Prostate gland (tissue), 2 donors: ENCODE measurements around the gene ZMYM3. TPM values are rescaled to one million over a fixed set of nuclear protein-coding genes. Genes with fewer than 3 reads are reported as not detected.
"Not testable (repeated sequence)": the region's sequence is repeated elsewhere in the genome, so short reads cannot be mapped to it uniquely, and the experiment has no call there.

Source experiments
- DNase-seq: peaks from one replicate; pipeline ENCODE4 v3.0.0-alpha.2; 2019; ENCODE audit warnings: low spot score
- H3K27ac ChIP-seq, 2 donors: fragments of 200-600 bp; sonication (generic); 2 replicates each; pipeline ENCODE4 v1.5.1; 2017 to 2019
- H3K27me3 ChIP-seq: fragments of 200-600 bp; sonication (generic); replicated peaks from 2 replicates; pipeline ENCODE4 v1.5.1; 2019; ENCODE audit not compliant: insufficient read depth
- H3K36me3 ChIP-seq, 2 donors: fragments of 200-600 bp; sonication (generic); 1 replicate in 1 of 2; 2 replicates in 1 of 2; pipeline versions ENCODE4 v1.5.1 to v1.8.1; 2017 to 2019
- H3K4me1 ChIP-seq: fragments of 200-600 bp; sonication (generic); replicated peaks from 2 replicates; pipeline ENCODE4 v1.5.1; 2019
- H3K4me3 ChIP-seq, 2 donors: fragments of 200-600 bp; sonication (generic); 2 replicates each; pipeline ENCODE4 v1.5.1; 2017 to 2019
- H3K9me3 ChIP-seq: fragments of 200-600 bp; sonication (generic); 2 replicates; pipeline ENCODE4 v1.5.1; 2017
- CTCF ChIP-seq, 4 experiments: fragments of 200-600 bp in 2 of 4; fragments of 450-650 bp in 2 of 4; sonication (generic) in 2 of 4; IDR thresholded peaks; 1 replicate in 3 of 4; 2 replicates in 1 of 4; pipeline ENCODE4 v1.5.1; 2016 to 2019; ENCODE audit warnings: antibody characterized with exemption in 4 of 4, mild to moderate bottlenecking in 2 of 4, moderate library complexity in 2 of 4
- POLR2A ChIP-seq: fragments of 450-650 bp; IDR thresholded peaks from one replicate; pipeline ENCODE4 v1.6.1; 2016; ENCODE audit warnings: antibody characterized with exemption, mild to moderate bottlenecking
- POLR2AphosphoS5 ChIP-seq: sonication (generic); formaldehyde crosslinking; IDR thresholded peaks from one replicate; pipeline ENCODE4 v1.6.1; 2017; ENCODE audit warnings: antibody characterized with exemption
- WGBS: methylation state at CpG from one replicate; pipeline ENCODE4 v1.1.5; 2018; 5-methylcytosine and 5-hydroxymethylcytosine counted together
- intact Hi-C: fragments of 100-400 bp; cut with DNase I; formaldehyde crosslinking; loops from one replicate; pipeline ENCODE4 v1.14.2; 2022
- total RNA-seq, 2 donors: library from RNA; depleted of rRNA; stranded (reverse); fragments of >200 nt; gene quantifications; one replicate each; pipeline ENCODE4 v1.1.0, GENCODE V29; 2016

ZMYM3 gene
- 10 to 100 TPM; 23.2 to 71.6 TPM for total RNA-seq

DNA sequence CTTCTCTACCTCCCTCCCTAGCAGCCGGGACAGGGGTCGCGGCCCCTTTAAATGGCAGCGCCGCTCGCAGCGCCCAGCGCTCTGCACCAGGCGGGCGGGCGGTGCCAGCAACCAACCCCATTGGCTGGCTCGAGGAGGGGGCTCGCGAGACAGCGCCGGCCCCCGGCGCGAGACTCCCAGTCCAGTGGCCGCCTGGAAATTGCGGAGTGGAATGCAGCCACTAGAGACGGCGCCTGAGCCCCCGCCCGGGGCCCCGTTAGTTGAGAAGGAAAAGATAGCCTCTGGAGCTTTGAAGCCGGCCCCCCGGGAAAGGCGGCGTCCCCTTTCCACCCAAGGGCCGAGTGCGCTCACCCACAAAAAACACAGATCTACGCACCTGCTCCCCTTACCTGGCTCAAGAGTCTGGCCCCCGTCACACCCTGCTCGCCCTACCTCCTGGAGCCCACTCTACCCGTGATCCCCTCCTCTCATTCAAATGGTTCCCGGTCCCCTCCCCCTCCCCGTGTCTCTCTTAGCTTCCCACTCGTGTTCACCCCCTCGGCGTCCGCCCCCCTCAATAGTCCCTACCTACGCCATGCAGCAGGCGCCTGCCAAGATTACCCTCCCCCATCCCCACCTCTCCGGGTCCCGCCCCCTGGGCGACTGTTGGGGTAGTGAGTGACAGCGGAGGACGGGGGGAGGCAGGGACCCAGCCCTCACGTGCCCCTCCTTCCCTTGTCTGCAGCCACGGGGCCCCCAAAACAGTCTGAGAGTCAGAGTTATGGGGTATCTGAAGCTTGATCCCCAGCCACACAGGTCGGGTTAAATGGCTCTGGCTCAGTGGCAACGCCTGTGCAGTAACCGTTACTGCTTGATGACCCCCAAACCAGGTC, at the start of gene ZMYM3:
Gene ZMYM3, minus strand, starts transcription at position 49 of the 872 bp plus-strand sequence. CDS start 885 bp downstream, outside the sequence.
- no peaks in the 10 kb centered on the region for H3K4me1 ChIP-seq
- no peaks in the 10 kb centered on the region for H3K36me3 ChIP-seq
- TF ChIP-seq POLR2A (peak; percentile 39), POLR2AphosphoS5 (peak; percentile 67), CTCF (IDR thresholded peaks at IDR 0.05) (peak in 2 of 4 experiments; percentile 1 to 7)
- H3K27me3 ChIP-seq = no peaks in the 10 kb centered on the region
- WGBS = under 1% methylated on average over 30 of the region's 54 CpGs
- H3K4me3 ChIP-seq = peak within 1 kb of the TSS; percentile 51 to 56
- peak; percentile 71 for DNase-seq
- H3K9me3 ChIP-seq = no peaks in the 10 kb centered on the region
- intact Hi-C loops = loop anchor here (5.0 kb wide), 1 partner anchor 113 kb away; the partner anchor contains the start of gene TAF1
- H3K27ac ChIP-seq = peak within 1 kb of the TSS; percentile 78 to 85

DNA sequence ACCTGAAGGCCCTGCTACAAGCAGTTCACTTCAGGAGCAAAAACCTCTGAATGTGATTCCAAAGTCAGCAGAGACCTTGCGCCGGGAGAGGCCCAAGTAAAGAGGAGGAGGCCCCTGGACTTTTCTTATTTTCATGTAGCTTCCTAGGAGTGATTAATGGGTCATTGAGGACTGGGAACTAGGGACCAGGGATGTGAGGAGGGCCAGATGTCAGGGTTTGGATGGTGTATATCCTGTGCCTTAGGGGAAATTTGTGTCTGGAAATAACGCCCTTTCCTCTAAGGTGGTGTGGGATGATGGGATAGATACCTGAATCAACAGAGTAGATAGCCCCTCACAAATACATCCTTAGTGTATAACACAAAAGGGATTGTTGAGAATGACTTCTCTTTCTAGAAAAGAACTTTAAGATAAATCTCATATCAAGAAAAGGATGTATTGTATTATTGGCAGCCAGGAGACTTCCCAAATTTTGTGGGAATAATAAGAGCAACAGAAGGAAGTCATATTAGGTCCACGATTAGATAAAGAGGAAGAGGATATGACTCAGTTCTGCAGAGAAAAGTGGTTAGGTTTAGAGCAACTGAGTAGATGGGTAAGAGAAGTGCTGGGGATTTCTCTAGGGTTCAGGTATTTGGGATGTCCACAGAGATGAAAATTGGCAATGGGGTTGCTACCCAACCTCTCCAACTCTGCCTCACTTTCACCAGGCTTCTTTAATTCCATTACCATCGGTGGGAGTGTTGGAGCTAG, 48.7 kb upstream of the ZMYM3 start:
- Histone ChIP-seq H3K9me3 (no peaks in the 10 kb centered on the region), H3K36me3 (no peaks in the 10 kb centered on the region), H3K27me3 (no peaks in the 10 kb centered on the region), H3K4me1 (no peaks in the 10 kb centered on the region), H3K4me3 (no peak overlapping the region), H3K27ac (no peak overlapping the region)
- TF ChIP-seq CTCF (IDR thresholded peaks at IDR 0.05) = no peak
- TF ChIP-seq POLR2A = no peak
- no peak for TF ChIP-seq POLR2AphosphoS5
- intact Hi-C loops = no loop called here
- no peak for DNase-seq
- WGBS = 78% methylated on average over 5 of the region's 5 CpGs

DNA sequence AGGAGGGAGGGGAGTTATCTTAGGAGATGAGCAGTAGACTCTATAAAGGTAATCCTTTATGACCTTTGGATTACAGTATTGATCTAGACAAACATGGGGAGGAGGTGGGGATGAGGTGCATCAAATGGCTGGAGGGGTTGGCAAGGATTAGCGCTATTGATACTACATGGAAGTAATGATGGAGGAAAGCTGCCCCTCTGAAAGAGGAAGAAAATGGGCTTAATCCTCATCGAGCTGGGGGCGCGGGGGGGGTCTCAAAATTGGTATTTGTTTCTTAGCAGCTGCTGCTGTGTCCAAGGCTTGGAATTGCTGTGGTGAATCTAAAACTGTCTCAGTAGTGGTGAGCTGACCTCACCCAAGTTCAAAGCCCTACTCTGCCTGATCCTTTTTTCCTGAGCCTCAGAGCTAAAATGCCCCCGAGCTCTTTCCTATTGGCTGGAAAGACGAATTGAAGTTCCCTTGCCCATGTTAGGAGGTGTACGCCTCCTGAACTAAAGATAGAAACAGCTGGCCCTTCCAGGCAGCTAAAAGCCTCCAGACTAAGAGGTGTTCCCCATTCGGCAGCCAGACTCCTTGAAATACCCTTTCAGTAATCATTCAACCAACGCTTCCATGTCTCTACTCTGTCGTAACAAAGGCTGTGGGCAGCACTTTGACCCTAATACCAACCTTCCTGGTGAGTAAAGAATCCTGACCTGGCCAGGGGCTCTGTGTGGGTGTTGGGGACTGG, 47.4 kb upstream of the ZMYM3 start, which contains the start of gene ITGB1BP2:
Gene ITGB1BP2, plus strand, starts transcription at position 556 of the 730 bp plus-strand sequence. Its CDS starts 57 bp downstream, at position 613.
- Histone ChIP-seq H3K27me3 (no peaks in the 10 kb centered on the region), H3K36me3 (no peaks in the 10 kb centered on the region), H3K4me3 (no peak within 1 kb of the TSS), H3K27ac (no peak within 1 kb of the TSS), H3K9me3 (no peaks in the 10 kb centered on the region), H3K4me1 (no peaks in the 10 kb centered on the region)
- 47% methylated on average over 10 of the region's 10 CpGs for WGBS
- no peak for DNase-seq
- TF ChIP-seq POLR2A (no peak), CTCF (IDR thresholded peaks at IDR 0.05) (no peak), POLR2AphosphoS5 (no peak)
- intact Hi-C loops = no loop called here

- H3K4me3 ChIP-seq, H3K36me3 ChIP-seq, H3K9me3 ChIP-seq, H3K27me3 ChIP-seq, H3K27ac ChIP-seq, H3K4me1 ChIP-seq, intact Hi-C loops, DNase-seq: not testable (repeated sequence)
- 89% methylated on average over 7 of the region's 7 CpGs for WGBS
Observed at GRCh38 chrX:71300495-71300894, 46.6 kb upstream of the ZMYM3 start.

- H3K27me3 ChIP-seq, DNase-seq, intact Hi-C loops, H3K4me1 ChIP-seq, H3K36me3 ChIP-seq, H3K9me3 ChIP-seq, H3K27ac ChIP-seq, H3K4me3 ChIP-seq: not testable (repeated sequence)
- WGBS = 83% methylated on average over 6 of the region's 7 CpGs
Observed at GRCh38 chrX:71300064-71300463, 46.1 kb upstream of the ZMYM3 start.
